ENCODE results near the gene CACNB2.
"Not testable (repeated sequence)": the region's sequence is repeated elsewhere in the genome, so short reads cannot be mapped to it uniquely, and the experiment has no call there.

CACNB2 gene

GRCh38 chr10:18195060-18195799 is 55.0 kb downstream of the CACNB2 start:
- no peaks in the 10 kb centered on the region for H3K4me1 ChIP-seq (ENCODE audit: control insufficient read depth in 1 of 2, insufficient read depth in 2 of 2, low read length in 2 of 2)
- no peaks in the 10 kb centered on the region for H3K27me3 ChIP-seq (ENCODE audit: control insufficient read depth in 1 of 2, insufficient read depth in 2 of 2, low read length in 2 of 2)
- no peak overlapping the region for H3K9ac ChIP-seq (ENCODE audit: low read depth in 1 of 2, low read length in 2 of 2)
- no peaks in the 10 kb centered on the region for H3K36me3 ChIP-seq (ENCODE audit: control insufficient read depth in 1 of 2, insufficient read depth in 2 of 2, low read length in 2 of 2)
- H3K9me3 ChIP-seq (ENCODE audit: control insufficient read depth in 1 of 2, low read length in 2 of 2) = no peaks in the 10 kb centered on the region
- H3K4me3 ChIP-seq (ENCODE audit: low read depth in 1 of 2, low read length in 2 of 2) = no peak overlapping the region
- no peak overlapping the region for H3K27ac ChIP-seq (ENCODE audit: low read depth, low read length)

- Histone ChIP-seq H3K27ac (ENCODE audit: low read depth, low read length) (no peak overlapping the region), H3K27me3 (ENCODE audit: control insufficient read depth in 1 of 2, insufficient read depth in 2 of 2, low read length in 2 of 2) (no peaks in the 10 kb centered on the region), H3K9ac (ENCODE audit: low read depth in 1 of 2, low read length in 2 of 2) (no peak overlapping the region), H3K4me1 (ENCODE audit: control insufficient read depth in 1 of 2, insufficient read depth in 2 of 2, low read length in 2 of 2) (no peaks in the 10 kb centered on the region), H3K4me3 (ENCODE audit: low read depth in 1 of 2, low read length in 2 of 2) (no peak overlapping the region), H3K36me3 (ENCODE audit: control insufficient read depth in 1 of 2, insufficient read depth in 2 of 2, low read length in 2 of 2) (no peaks in the 10 kb centered on the region), H3K9me3 (ENCODE audit: control insufficient read depth in 1 of 2, low read length in 2 of 2) (no peaks in the 10 kb centered on the region)
Observed at GRCh38 chr10:18196806-18197550, 56.8 kb downstream of the CACNB2 start.

DNA sequence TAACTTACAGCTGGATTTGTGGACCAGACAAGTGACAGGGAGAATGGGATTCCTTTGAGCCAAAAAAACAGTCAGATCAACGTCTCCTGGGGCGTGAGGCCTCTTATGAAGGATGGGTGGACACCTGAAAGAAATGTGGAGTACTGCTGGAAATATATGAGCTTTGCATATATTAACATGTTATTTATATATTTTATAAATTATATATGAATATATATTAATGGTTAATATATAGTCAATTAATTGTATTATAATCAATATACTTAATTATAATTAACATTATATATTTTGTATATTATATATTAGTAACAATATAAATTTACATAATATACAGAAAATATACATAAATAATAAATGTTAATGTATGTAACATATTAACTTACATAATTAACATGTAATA is 57.5 kb downstream of the CACNB2 start:
- Histone ChIP-seq H3K4me1 (ENCODE audit: control insufficient read depth in 1 of 2, insufficient read depth in 2 of 2, low read length in 2 of 2) (no peaks in the 10 kb centered on the region), H3K9ac (ENCODE audit: low read depth in 1 of 2, low read length in 2 of 2) (no peak overlapping the region), H3K9me3 (ENCODE audit: control insufficient read depth in 1 of 2, low read length in 2 of 2) (no peaks in the 10 kb centered on the region), H3K4me3 (ENCODE audit: low read depth in 1 of 2, low read length in 2 of 2) (no peak overlapping the region), H3K27ac (ENCODE audit: low read depth, low read length) (no peak overlapping the region), H3K36me3 (ENCODE audit: control insufficient read depth in 1 of 2, insufficient read depth in 2 of 2, low read length in 2 of 2) (no peaks in the 10 kb centered on the region), H3K27me3 (ENCODE audit: control insufficient read depth in 1 of 2, insufficient read depth in 2 of 2, low read length in 2 of 2) (no peaks in the 10 kb centered on the region)

DNA sequence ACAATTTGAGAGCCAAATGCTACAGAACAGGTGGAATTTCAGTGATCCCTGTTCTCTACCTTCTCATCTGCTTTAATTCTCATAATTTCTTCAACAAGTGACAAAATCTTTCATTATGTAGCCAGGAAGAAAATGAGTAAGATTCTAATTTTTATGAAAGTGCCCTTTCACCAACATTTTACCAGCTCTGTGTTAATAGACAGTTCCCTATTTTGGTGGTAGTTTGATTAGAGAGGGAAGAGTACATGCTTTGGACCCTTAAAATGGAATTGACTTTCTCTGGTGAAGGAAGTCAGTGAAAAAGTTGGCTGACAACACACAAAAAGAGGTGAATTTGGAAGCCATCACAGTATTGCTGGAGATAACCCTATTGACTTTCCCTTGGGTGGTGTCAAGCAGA is 61.7 kb downstream of the CACNB2 start:
- Histone ChIP-seq H3K4me1 (ENCODE audit: control insufficient read depth in 1 of 2, insufficient read depth in 2 of 2, low read length in 2 of 2) (no peaks in the 10 kb centered on the region), H3K9me3 (ENCODE audit: control insufficient read depth in 1 of 2, low read length in 2 of 2) (no peaks in the 10 kb centered on the region), H3K27me3 (ENCODE audit: control insufficient read depth in 1 of 2, insufficient read depth in 2 of 2, low read length in 2 of 2) (no peaks in the 10 kb centered on the region), H3K9ac (ENCODE audit: low read depth in 1 of 2, low read length in 2 of 2) (no peak overlapping the region), H3K36me3 (ENCODE audit: control insufficient read depth in 1 of 2, insufficient read depth in 2 of 2, low read length in 2 of 2) (no peaks in the 10 kb centered on the region), H3K27ac (ENCODE audit: low read depth, low read length) (no peak overlapping the region), H3K4me3 (ENCODE audit: low read depth in 1 of 2, low read length in 2 of 2) (no peak overlapping the region)

DNA sequence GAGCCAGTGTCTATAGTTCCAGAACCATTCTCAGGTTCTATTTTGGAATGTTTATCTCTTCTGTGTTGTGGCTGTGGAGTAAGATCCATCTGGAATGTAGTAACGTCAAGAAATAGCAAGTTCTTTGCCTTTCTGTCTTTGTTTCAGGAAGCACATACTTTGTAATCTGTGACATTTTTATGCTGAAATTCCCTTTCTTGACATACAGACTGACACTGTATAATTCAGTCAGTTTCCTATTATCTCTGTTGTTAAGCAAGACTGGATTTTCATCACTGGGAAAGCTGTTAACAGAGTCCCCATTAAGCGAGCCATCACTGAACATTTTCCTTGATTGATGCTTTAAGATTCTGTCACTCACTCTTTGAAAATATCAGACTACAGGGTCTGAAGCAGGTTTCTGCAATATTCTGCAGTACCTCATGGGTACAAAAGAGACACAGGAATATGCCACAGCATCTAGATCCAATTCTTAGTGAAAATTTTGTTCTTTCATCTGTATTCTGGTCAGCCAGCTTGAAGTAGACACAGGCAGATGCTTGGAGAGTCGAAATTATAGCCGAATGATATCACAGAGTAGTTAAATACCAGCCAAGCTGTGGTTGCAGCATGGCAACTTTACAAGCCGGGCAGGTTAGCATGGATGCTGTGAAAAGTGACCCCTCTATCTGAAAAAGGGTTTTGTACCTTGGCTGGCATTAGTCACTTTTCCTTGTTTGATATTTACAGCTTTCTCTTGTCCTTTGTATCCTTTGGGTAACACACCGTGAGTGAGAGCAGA is 62.6 kb downstream of the CACNB2 start:
- no peaks in the 10 kb centered on the region for H3K4me1 ChIP-seq (ENCODE audit: control insufficient read depth in 1 of 2, insufficient read depth in 2 of 2, low read length in 2 of 2)
- H3K36me3 ChIP-seq (ENCODE audit: control insufficient read depth in 1 of 2, insufficient read depth in 2 of 2, low read length in 2 of 2) = no peaks in the 10 kb centered on the region
- no peaks in the 10 kb centered on the region for H3K27me3 ChIP-seq (ENCODE audit: control insufficient read depth in 1 of 2, insufficient read depth in 2 of 2, low read length in 2 of 2)
- H3K9ac ChIP-seq (ENCODE audit: low read depth in 1 of 2, low read length in 2 of 2) = no peak overlapping the region
- no peaks in the 10 kb centered on the region for H3K9me3 ChIP-seq (ENCODE audit: control insufficient read depth in 1 of 2, low read length in 2 of 2)
- H3K4me3 ChIP-seq (ENCODE audit: low read depth in 1 of 2, low read length in 2 of 2) = no peak overlapping the region
- no peak overlapping the region for H3K27ac ChIP-seq (ENCODE audit: low read depth, low read length)

DNA sequence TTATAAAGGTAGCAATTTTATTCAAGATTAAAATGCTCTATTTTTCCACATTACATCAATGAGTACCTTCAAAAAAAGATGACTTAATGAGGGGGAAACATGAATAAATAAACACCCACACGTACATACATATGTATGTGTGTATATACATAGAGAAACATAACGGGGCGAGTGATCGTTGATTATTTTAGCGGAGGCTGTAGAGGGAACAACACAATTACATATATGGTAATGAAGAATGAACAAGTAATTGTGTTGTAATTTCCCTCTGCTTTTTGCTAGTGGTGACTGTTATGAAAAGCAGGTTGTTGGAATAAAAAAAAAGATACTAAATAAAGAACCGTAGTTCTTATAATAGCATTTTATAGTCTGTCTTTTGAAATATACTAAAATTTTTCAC is 63.2 kb downstream of the CACNB2 start:
- Histone ChIP-seq H3K4me1 (ENCODE audit: control insufficient read depth in 1 of 2, insufficient read depth in 2 of 2, low read length in 2 of 2) (no peaks in the 10 kb centered on the region), H3K9me3 (ENCODE audit: control insufficient read depth in 1 of 2, low read length in 2 of 2) (no peaks in the 10 kb centered on the region), H3K27ac (ENCODE audit: low read depth, low read length) (no peak overlapping the region), H3K36me3 (ENCODE audit: control insufficient read depth in 1 of 2, insufficient read depth in 2 of 2, low read length in 2 of 2) (no peaks in the 10 kb centered on the region), H3K9ac (ENCODE audit: low read depth in 1 of 2, low read length in 2 of 2) (no peak overlapping the region), H3K27me3 (ENCODE audit: control insufficient read depth in 1 of 2, insufficient read depth in 2 of 2, low read length in 2 of 2) (no peaks in the 10 kb centered on the region), H3K4me3 (ENCODE audit: low read depth in 1 of 2, low read length in 2 of 2) (no peak overlapping the region)

DNA sequence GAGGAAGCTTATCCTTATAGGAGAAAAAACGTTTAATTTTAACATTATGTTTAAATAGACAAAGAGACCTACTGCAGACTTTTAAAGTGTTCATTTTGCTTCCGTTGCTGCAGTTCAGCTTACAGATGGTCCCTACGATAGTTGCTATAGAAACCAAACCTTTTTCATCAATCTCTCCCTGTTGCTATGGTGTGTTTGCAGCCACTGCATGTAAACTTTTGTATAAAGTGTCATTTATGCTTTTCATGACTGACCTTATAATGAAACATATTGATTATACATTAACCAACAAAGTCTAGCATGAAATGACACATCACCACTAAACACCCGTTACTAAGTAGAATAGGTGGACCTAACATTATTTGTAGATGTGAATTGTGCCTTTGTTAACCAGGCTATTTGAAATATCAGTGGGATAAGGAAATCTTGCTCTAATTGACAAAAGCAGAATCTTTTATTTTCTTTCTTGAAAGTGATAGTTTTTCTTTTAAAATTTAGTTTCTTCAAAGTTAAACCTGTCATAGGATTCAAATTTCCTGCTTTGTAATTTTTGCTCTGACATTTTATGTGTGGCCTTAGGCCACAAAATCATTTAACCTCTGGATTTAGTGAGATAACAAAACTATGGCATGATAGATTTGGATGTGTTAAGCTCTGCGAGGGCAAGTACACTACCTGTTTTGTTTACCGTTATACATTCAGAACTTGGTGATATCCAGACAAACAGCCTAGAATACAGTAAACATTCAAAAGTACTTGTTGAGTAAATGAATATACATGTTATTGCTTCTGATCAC is 64.0 kb downstream of the CACNB2 start:
- no peaks in the 10 kb centered on the region for H3K36me3 ChIP-seq (ENCODE audit: control insufficient read depth in 1 of 2, insufficient read depth in 2 of 2, low read length in 2 of 2)
- no peak overlapping the region for H3K4me3 ChIP-seq (ENCODE audit: low read depth in 1 of 2, low read length in 2 of 2)
- H3K9ac ChIP-seq (ENCODE audit: low read depth in 1 of 2, low read length in 2 of 2) = no peak overlapping the region
- no peak overlapping the region for H3K27ac ChIP-seq (ENCODE audit: low read depth, low read length)
- H3K4me1 ChIP-seq (ENCODE audit: control insufficient read depth in 1 of 2, insufficient read depth in 2 of 2, low read length in 2 of 2) = no peaks in the 10 kb centered on the region
- H3K9me3 ChIP-seq (ENCODE audit: control insufficient read depth in 1 of 2, low read length in 2 of 2) = no peaks in the 10 kb centered on the region
- no peaks in the 10 kb centered on the region for H3K27me3 ChIP-seq (ENCODE audit: control insufficient read depth in 1 of 2, insufficient read depth in 2 of 2, low read length in 2 of 2)

- Histone ChIP-seq H3K4me1 (ENCODE audit: control insufficient read depth in 1 of 2, insufficient read depth in 2 of 2, low read length in 2 of 2) (no peaks in the 10 kb centered on the region), H3K9ac (ENCODE audit: low read depth in 1 of 2, low read length in 2 of 2) (no peak overlapping the region), H3K4me3 (ENCODE audit: low read depth in 1 of 2, low read length in 2 of 2) (no peak overlapping the region), H3K27ac (ENCODE audit: low read depth, low read length) (no peak overlapping the region), H3K27me3 (ENCODE audit: control insufficient read depth in 1 of 2, insufficient read depth in 2 of 2, low read length in 2 of 2) (no peaks in the 10 kb centered on the region), H3K36me3 (ENCODE audit: control insufficient read depth in 1 of 2, insufficient read depth in 2 of 2, low read length in 2 of 2) (no peaks in the 10 kb centered on the region), H3K9me3 (ENCODE audit: control insufficient read depth in 1 of 2, low read length in 2 of 2) (no peaks in the 10 kb centered on the region)
Observed at GRCh38 chr10:18205098-18205834, 65.0 kb downstream of the CACNB2 start.

- H3K4me1 ChIP-seq (ENCODE audit: control insufficient read depth in 1 of 2, insufficient read depth in 2 of 2, low read length in 2 of 2); H3K9me3 ChIP-seq (ENCODE audit: control insufficient read depth in 1 of 2, low read length in 2 of 2); H3K27me3 ChIP-seq (ENCODE audit: control insufficient read depth in 1 of 2, insufficient read depth in 2 of 2, low read length in 2 of 2); H3K9ac ChIP-seq (ENCODE audit: low read depth in 1 of 2, low read length in 2 of 2); H3K36me3 ChIP-seq (ENCODE audit: control insufficient read depth in 1 of 2, insufficient read depth in 2 of 2, low read length in 2 of 2); H3K27ac ChIP-seq (ENCODE audit: low read depth, low read length); H3K4me3 ChIP-seq (ENCODE audit: low read depth in 1 of 2, low read length in 2 of 2): not testable (repeated sequence)
Observed at GRCh38 chr10:18208186-18208585, 68.0 kb downstream of the CACNB2 start.
